Renal cortex interstitium (tissue), 11 donors: ENCODE measurements around the gene TTC39C. TPM values are rescaled to one million over a fixed set of nuclear protein-coding genes. Genes with fewer than 3 reads are reported as not detected.
"Not testable (repeated sequence)": the region's sequence is repeated elsewhere in the genome, so short reads cannot be mapped to it uniquely, and the experiment has no call there.

Experiments
- DNase-seq, 11 donors: peaks; one replicate each; pipeline ENCODE4 v3.0.0-alpha.2; 2013; ENCODE audit warnings: low read depth in 9 of 11, low spot score in 4 of 11; ENCODE audit errors: extremely low read depth in 1 of 11
- polyA plus RNA-seq, 3 donors: library from polyadenylated mRNA; unstranded; fragments of 120-200 nt; gene quantifications; one replicate each; pipeline ENCODE4 v1.2.1, GENCODE V29; 2013; ENCODE audit not compliant: insufficient read length in 3 of 3

Gene TTC39C
- polyA plus RNA-seq, 3 donors: 7.2 to 9.1 (median 8.0) TPM

GRCh38 chr18:24068945-24069693, 54.6 kb downstream of the TTC39C start:
- no peak for DNase-seq

- no peak for DNase-seq
These were observed 56.5 kb downstream of the TTC39C start for GRCh38 chr18:24071029-24071428.

GRCh38 chr18:24071779-24072178, 57.2 kb downstream of the TTC39C start:
- no peak for DNase-seq

- DNase-seq: no peak
These were observed 58.2 kb downstream of the TTC39C start for GRCh38 chr18:24072743-24073142.

GRCh38 chr18:24073791-24074190, 59.2 kb downstream of the TTC39C start:
- no peak for DNase-seq

- DNase-seq: not testable (repeated sequence)
These were observed 60.2 kb downstream of the TTC39C start for GRCh38 chr18:24074757-24075156.

GRCh38 chr18:24075767-24076597, 61.4 kb downstream of the TTC39C start:
- DNase-seq: peak in 1 of 11 donors; percentile 29

- no peak for DNase-seq
These were observed 62.4 kb downstream of the TTC39C start for GRCh38 chr18:24076950-24077349.

- DNase-seq: no peak
These were observed 63.8 kb downstream of the TTC39C start for GRCh38 chr18:24078391-24078790.

GRCh38 chr18:24080861-24081260, 66.3 kb downstream of the TTC39C start:
- DNase-seq: no peak

GRCh38 chr18:24083550-24083949, 69.0 kb downstream of the TTC39C start:
- DNase-seq: no peak

- DNase-seq: no peak
These were observed 71.5 kb downstream of the TTC39C start for GRCh38 chr18:24086082-24086481.

- DNase-seq: no peak
These were observed 74.5 kb downstream of the TTC39C start for GRCh38 chr18:24089076-24089475.

GRCh38 chr18:24089515-24090337, 75.2 kb downstream of the TTC39C start:
- no peak for DNase-seq

- DNase-seq: no peak
These were observed 76.3 kb downstream of the TTC39C start for GRCh38 chr18:24090876-24091275.

- DNase-seq: no peak
These were observed 80.0 kb downstream of the TTC39C start for GRCh38 chr18:24094561-24094960.

- no peak for DNase-seq
These were observed 81.4 kb downstream of the TTC39C start for GRCh38 chr18:24095976-24096375.

- DNase-seq: peak in 2 of 11 donors; percentile 4 to 18
These were observed 88.9 kb downstream of the TTC39C start for GRCh38 chr18:24103320-24104021.

- no peak for DNase-seq
These were observed 89.9 kb downstream of the TTC39C start for GRCh38 chr18:24104486-24104885.
